ENCODE measurements around the gene FADS2.

The FADS2 gene

GRCh38 chr11:61795876-61796526 lies 32.1 kb upstream of the FADS2 start:
- no peak for DNase-seq

DNA sequence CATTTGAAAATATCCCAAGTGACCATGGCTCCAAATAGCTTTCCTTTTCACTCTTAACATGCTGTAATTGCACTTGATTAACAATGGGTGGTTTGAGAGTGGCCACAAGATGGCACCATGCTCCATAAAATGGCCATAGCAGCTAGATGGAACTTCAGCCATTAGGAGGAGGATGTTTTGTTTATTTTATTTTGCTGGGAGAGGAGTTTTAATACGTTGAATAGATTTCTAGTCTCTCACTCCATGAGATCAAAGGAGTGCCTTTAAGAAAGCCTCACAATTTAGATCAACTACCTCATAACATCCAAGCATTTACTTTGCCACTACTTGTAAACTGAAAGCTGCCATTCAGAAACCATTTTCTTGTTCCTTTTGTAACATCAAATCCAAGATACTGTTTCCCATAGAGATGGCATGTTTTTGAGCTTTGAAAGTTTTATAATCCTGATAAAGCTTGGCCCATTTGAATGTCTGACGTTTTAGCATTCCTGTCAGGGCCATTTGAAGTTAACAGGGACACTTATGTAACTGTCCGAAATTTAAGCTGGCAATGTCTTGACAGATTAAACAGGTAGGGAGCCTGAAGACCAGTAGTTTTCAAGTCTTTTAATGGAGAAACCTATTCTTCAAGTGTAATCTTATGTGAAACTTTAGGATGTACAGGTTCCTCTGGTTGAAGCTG lies 30.7 kb upstream of the FADS2 start:
- DNase-seq = peak; percentile 73

- DNase-seq = no peak
Observed at GRCh38 chr11:61799665-61800284, 28.3 kb upstream of the FADS2 start.

DNA sequence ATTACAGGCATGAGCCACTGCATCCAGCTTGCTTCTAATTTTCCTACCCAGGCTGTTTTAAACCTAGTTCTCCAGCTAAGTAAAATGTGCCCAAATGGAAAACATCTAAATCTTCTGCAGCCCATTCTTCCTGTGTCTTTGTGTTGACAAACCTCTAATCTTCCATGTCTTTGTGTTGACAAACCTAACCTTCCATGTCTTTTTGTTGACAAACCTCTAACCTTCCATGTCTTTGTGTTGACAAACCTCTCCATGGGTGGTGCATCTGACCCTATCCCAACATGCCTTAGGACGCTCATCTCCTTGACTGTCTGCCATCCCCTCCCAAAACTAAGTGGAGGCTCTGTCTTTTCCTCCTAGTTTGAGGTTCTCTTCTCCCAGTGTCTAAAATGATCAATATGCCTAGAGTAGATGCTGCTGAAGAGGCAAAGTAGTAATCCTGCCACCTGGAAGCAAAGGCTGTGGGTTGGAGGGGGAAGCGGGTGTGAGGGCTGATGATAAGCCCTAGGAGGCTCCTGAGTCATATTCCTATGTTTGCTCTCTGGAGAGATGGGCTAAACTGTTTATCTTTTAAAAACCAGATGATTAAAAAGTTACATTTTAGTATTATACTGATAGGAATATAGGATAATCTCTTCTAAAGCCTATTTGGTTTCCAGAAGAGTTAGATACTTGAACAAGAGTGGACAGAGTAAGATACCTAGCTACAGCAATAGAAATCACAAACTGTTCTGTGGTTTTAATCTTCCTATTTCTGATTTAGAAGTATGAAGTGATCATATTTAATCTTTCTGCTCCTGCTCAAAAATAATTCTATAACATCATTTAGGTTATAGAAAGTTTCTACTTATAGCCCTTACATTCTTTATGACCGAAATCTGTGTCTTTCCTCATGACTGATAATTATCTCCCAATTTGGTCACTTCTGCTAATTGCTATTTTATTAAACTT lies 27.5 kb upstream of the FADS2 start:
- no peak for DNase-seq

GRCh38 chr11:61802605-61803004 lies 25.5 kb upstream of the FADS2 start:
- DNase-seq = no peak

DNA sequence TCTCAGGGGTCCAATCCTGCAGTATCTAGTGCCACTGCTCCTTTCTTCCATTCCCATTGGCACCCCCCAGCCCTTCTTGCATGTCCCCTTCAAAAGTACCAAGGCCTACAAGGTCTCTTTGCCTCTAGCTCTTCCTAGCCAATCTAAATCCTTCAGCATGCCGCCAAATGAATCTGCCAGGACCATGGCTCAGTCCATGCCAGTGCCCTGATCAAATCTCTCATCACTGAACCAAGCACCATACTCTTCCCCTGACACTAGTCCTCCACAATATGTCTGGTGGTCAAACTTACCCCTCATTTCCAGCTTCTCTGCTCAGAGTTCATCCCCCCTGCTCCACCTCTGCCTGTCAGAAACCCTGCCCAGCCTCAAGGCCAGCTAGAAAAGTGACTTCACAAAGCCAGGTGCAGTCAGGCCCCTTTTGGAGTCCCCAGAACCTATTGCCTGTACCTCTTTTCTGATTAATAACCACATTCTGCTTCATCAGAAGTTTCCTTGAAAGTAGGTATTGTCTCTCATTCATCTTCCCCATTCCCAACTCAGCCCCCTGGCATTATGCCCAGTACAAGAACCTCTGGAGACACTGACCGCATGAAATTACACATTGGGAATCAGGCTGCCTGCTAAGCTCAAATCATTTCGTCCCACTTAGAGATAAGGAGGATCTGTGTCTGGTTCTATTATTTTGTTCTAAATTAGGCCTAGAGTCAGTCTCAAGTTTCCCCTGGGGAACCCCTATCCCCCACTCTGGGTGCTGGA lies 24.0 kb upstream of the FADS2 start:
- DNase-seq = no peak

DNA sequence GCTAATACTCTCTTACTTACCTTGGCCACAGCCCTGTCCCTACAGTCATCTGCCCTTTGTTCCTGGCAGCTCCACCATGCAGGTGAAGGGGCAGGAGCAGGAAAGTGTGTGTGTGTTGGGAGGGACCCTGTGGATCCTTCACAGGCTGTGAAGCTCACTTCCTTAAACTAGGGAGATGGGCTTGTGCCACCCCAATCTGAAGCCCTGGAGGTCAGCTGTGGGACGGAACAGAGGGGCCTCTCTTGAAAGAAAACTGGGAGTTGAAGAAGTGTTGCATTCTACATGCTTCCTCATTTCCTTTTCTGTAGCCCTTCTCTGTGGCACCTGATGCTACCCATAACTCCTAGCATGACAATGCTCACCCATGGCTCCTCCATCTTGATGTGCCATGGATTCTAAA lies 23.0 kb upstream of the FADS2 start:
- no peak for DNase-seq

DNA sequence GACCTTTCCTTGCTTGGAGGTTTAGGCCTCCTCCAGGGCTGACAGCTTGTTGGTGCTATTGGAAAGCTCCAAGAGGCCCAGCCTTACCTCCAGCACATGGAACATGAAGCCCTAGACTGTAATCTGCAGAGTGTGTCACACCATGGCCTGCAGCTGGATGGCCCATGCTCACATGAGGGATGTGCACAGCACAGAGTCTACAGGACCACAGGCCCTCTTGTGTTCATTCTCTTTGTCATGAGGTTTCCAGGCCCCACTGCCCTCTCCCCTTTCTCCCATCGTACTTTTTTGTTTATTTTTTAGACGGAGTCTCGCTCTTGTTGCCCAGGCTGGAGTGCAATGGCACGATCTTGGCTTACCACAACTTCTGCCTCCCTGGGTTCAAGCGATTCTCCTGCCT lies 21.3 kb upstream of the FADS2 start:
- DNase-seq = no peak

DNA sequence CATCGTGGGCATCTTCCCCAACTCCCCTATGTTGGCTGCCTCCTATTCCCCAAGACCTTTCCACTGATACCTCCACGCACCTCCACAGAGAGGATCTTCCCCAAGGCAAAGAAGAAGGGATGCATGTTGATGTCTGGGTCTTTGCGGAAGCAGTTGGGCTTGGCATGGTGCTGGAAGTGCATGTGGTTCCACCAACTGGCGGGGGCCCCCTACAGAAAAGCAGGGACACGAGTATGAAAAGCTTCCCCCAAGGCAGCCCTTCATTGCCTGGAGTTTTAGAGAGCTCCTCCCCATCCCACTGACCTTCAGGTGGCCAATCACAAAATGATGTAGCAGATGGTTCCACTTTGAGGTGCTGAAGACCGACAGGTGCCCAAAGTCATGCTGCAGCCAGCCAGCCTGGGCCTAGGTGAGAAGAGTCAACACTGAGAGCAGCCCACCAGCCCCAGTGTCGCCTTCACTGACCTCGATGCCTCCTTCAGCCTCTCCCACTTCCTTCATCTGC lies 17.4 kb upstream of the FADS2 start:
- no peak for DNase-seq

DNA sequence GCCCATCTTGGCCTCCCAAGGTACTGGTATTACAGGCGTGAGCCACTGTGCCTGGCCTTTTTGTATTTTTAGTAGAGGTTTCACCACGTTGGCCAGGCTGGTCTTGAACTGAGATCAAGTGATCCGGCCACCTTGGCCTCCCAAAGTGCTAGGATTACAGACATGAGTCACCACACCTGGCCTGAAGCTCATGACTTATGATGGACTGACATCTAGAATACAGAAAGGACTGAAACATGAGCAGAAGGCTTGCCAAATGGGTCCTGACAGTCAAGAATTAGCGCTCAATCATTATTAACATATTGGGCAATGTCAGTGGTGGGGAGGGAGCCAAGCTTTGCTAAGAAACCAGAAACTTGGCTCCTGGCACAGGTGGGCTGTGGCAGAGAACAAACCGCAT lies 16.3 kb upstream of the FADS2 start:
- no peak for DNase-seq

- DNase-seq = no peak
Observed at GRCh38 chr11:61812736-61813411, 15.2 kb upstream of the FADS2 start.

DNA sequence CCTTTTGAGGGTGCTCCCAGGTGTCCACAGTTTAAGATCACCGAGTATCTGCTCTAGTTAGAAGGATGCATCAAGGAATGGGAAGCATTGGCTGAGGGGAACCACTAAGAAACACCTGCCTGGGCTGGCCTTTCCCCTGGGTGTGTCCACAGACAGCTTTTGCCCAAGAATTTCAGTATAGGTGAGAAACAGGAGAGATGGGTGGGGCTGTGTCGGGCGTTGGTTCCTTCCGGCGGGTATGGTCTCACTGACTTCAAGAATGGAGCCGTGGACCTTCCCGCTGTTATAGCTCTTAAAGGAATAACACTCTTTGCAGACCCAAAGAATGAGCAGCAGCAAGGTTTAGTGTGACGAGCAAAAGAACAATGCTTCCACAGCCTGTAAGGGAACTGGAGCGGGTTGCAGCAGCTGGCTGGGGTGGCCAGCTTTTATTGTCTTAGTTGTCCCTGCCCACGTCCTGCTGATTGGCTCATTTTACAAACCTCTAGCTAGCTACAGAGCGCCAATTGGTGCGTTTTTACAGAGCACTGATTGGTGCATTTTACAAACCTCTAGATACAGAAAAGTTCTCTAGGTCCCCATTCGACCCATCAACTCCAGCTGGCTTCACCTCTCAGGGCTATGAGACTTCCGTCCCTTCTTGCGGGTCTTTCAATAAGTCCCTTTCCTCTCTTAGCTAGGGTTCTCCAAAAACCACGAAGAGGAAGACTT lies 13.7 kb upstream of the FADS2 start:
- no peak for DNase-seq

DNA sequence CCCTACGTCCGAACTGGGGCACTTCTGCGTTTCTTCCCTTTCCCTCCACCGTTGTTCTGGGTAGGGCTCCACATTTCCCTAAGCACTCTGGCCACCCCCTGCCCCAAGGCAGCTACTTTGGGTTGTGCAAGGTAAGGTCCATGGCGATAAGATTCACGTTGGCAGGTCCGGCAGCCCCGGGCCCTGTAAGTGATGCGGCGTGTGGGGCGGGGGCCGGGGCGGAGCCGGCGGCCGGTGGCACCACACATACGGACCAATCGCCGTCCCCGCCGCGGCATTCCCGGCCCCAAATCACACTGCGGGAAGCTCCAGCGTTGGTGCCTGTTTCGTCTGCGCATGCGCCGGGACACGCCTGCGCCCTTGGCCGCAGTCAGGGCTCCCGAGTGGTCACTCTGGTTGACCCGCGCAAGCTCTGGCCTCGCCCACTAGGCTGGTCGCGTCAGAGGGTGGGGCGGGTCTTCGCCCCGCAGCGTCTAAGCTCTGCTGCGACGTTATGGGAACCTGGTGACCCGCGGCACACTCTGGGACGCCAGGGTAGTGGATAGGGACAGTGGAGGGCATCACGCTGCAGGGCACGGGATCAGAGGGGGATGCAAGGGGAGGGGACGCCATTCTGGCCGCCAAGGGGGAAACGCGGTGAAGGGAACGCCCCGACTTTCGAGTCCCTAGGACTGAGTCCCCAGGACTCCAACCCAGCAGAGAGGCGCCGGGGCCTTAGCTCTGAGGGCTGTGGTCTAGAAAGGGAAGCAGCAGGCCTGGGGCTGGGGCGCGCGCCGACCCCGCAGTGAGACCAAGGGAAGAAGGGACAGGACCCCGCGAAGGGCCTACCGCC lies 12.9 kb upstream of the FADS2 start:
- peak; percentile 84 for DNase-seq

DNA sequence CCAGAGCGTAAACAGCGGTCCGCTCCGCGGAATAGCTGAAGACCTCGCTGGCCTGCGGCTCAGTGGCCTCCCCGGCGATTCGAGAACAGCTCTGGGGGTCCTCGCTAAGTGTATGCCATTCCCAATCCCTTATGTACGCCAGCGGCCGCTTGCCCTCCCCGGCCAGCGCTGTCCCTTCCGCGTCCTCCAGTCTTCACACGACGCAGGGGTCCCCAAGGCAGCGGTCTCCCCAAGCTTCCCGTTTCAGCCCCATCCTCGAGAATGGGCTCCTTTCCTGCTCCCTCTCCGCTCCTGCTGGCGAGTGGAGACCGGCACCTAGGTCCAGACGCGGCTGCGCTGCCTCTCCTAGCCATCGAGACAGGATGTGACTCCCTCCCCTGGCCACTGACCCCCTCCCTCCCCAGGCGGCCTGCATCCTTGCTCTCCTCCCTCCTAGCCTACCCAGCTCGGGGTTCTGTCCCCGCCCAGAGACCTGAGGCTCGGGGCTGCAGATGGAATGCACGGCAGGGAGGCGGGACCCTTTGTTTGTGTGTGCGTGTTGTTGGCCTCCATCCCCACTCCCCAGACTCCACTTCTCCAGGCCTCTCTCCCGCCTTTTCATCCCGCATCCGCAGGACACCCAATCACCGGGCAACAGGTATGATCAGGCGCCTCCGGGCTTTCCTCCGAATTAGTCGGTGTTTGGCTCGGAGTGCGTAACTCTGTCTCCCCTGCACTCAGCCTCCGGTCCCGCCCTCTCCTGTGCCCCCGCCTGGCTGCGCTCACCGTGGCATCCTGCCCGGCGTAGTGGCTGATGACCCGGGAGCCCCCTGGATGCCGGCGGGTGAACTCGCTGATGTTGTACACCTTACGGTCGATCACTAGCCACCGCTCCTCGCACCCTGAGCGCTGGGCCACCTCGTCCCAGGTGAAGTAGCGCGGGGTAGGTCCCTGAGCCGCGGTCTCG lies 12.0 kb upstream of the FADS2 start:
- peak; percentile 48 for DNase-seq

- DNase-seq = peak; percentile 85
Observed at GRCh38 chr11:61816736-61817455, 11.2 kb upstream of the FADS2 start, which contains the start of gene FADS1. FADS1 (minus strand) TSS chr11:61817003; CDS start chr11:61816929, 74 bp downstream.

GRCh38 chr11:61817471-61818202 lies 10.5 kb upstream of the FADS2 start:
- DNase-seq = no peak

DNA sequence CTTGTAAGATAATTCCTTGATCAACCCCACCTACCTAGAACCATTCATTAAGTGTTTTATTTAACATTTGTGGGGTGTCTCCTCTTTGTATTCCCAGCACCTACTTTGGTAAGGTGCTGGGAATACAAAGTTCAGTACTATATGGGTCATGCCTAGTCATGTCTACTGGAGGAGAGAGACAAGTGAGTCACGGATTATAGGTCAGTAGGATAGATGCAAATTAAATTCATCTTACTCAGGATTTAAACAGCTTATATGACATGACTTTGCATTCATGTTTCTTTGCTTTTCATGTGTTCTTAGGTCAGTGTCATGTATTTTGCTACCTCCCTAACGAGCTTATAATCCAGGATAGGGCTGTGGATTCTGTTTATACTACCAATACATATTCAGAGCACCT lies 7.9 kb upstream of the FADS2 start:
- DNase-seq = no peak
